Thymus (tissue), 11 donors: Measurements from ENCODE around the gene FAM124A. TPM values are rescaled to one million over a fixed set of nuclear protein-coding genes. Genes with fewer than 3 reads are reported as not detected.

ENCODE experiments used
- DNase-seq, 9 donors: peaks; one replicate each; pipeline ENCODE4 v3.0.0-alpha.2; 2013; ENCODE audit warnings: low spot score in 9 of 9, low read depth in 6 of 9, missing footprints in 1 of 9
- H3K27ac ChIP-seq, 2 donors: one replicate each; pipeline ENCODE4 v1.5.1; 2013; ENCODE audit warnings: control low read depth in 1 of 2, low read depth in 1 of 2, low read length in 1 of 2, mild to moderate bottlenecking in 1 of 2, moderate library complexity in 1 of 2
- H3K27me3 ChIP-seq, 2 donors: one replicate each; pipeline ENCODE4 v1.5.1; 2013; ENCODE audit warnings: low read length in 1 of 2; ENCODE audit not compliant: control insufficient read depth in 2 of 2, insufficient read depth in 1 of 2
- H3K36me3 ChIP-seq, 2 donors: one replicate each; pipeline ENCODE4 v1.5.1; 2013; ENCODE audit warnings: low read length in 1 of 2, mild to moderate bottlenecking in 1 of 2, moderate library complexity in 1 of 2; ENCODE audit not compliant: control insufficient read depth in 2 of 2, insufficient read depth in 2 of 2
- H3K4me1 ChIP-seq, 2 donors: one replicate each; pipeline ENCODE4 v1.5.1; 2013; ENCODE audit warnings: low read length in 2 of 2; ENCODE audit not compliant: control insufficient read depth in 2 of 2, insufficient read depth in 2 of 2
- H3K4me3 ChIP-seq, 2 donors: one replicate each; pipeline ENCODE4 v1.5.1; 2013; ENCODE audit warnings: low read length in 2 of 2, control low read depth in 1 of 2, mild to moderate bottlenecking in 1 of 2
- H3K9me3 ChIP-seq, 2 donors: one replicate each; pipeline ENCODE4 v1.5.1; 2013; ENCODE audit warnings: low read length in 1 of 2, mild to moderate bottlenecking in 1 of 2; ENCODE audit not compliant: control insufficient read depth in 2 of 2, insufficient read depth in 1 of 2
- WGBS: extraction: QIAGEN DNeasy Blood & Tissue Kit; methylation state at CpG from one replicate; pipeline ENCODE4 v1.1.7; 2013; 5-methylcytosine and 5-hydroxymethylcytosine counted together
- polyA plus RNA-seq: library from polyadenylated mRNA; stranded (reverse); fragments of 200-250 nt; gene quantifications from one replicate; pipeline ENCODE4 v1.2.3, GENCODE V29; 2013
- total RNA-seq: library from RNA; stranded (reverse); fragments of 120-200 nt; gene quantifications from one replicate; pipeline ENCODE4 v1.2.4, GENCODE V29; 2013
- donor health status: healthy.

Gene FAM124A
- total and polyA plus RNA-seq, 2 donors = 3.0 to 5.2 TPM

- H3K9me3 ChIP-seq = no peaks in the 10 kb centered on the region
- 98% methylated on average over 5 of the region's 5 CpGs for WGBS
- DNase-seq = no peak
- no peaks in the 10 kb centered on the region for H3K4me1 ChIP-seq
- no peaks in the 10 kb centered on the region for H3K36me3 ChIP-seq
- no peak overlapping the region for H3K27ac ChIP-seq
- H3K27me3 ChIP-seq = no peaks in the 10 kb centered on the region
- no peak overlapping the region for H3K4me3 ChIP-seq
These were observed 89.8 kb downstream of the FAM124A start for GRCh38 chr13:51311957-51312520.

- no peaks in the 10 kb centered on the region for H3K4me1 ChIP-seq
- WGBS = 100% methylated on average over 1 of the region's 1 CpG
- no peak for DNase-seq
These were observed 91.4 kb downstream of the FAM124A start for GRCh38 chr13:51313619-51314018.

GRCh38 chr13:51317262-51317661, 95.1 kb downstream of the FAM124A start:
- 96% methylated on average over 1 of the region's 1 CpG for WGBS
- no peaks in the 10 kb centered on the region for H3K27me3 ChIP-seq
- DNase-seq = no peak
- no peak overlapping the region for H3K4me3 ChIP-seq
- no peaks in the 10 kb centered on the region for H3K9me3 ChIP-seq
- H3K36me3 ChIP-seq = no peaks in the 10 kb centered on the region
- H3K4me1 ChIP-seq = no peaks in the 10 kb centered on the region
- no peak overlapping the region for H3K27ac ChIP-seq

More at GRCh38 chr13:51313619-51314018, 91.4 kb downstream of the FAM124A start:
- Histone ChIP-seq H3K9me3 (no peaks in the 10 kb centered on the region), H3K27ac (no peak overlapping the region), H3K4me3 (no peak overlapping the region), H3K27me3 (no peaks in the 10 kb centered on the region), H3K36me3 (no peaks in the 10 kb centered on the region)

- H3K4me1 ChIP-seq = no peaks in the 10 kb centered on the region
- WGBS = 95% methylated on average over 2 of the region's 2 CpGs
- H3K9me3 ChIP-seq = no peaks in the 10 kb centered on the region
- DNase-seq = no peak
- H3K4me3 ChIP-seq = no peak overlapping the region
- H3K36me3 ChIP-seq = no peaks in the 10 kb centered on the region
- H3K27ac ChIP-seq = no peak overlapping the region
- H3K27me3 ChIP-seq = no peaks in the 10 kb centered on the region
These were observed 95.8 kb downstream of the FAM124A start for GRCh38 chr13:51318015-51318414.

- no peak overlapping the region for H3K27ac ChIP-seq
- no peaks in the 10 kb centered on the region for H3K9me3 ChIP-seq
- no peaks in the 10 kb centered on the region for H3K36me3 ChIP-seq
- H3K27me3 ChIP-seq = no peaks in the 10 kb centered on the region
- no peak overlapping the region for H3K4me3 ChIP-seq
- DNase-seq = no peak
- H3K4me1 ChIP-seq = no peaks in the 10 kb centered on the region
- 95% methylated on average over 3 of the region's 3 CpGs for WGBS
These were observed 96.7 kb downstream of the FAM124A start for GRCh38 chr13:51318876-51319275.

GRCh38 chr13:51321836-51322235, 99.6 kb downstream of the FAM124A start:
- no peaks in the 10 kb centered on the region for H3K36me3 ChIP-seq
- H3K4me3 ChIP-seq = no peak overlapping the region
- WGBS = 91% methylated on average over 2 of the region's 2 CpGs
- H3K27ac ChIP-seq = no peak overlapping the region
- H3K27me3 ChIP-seq = no peaks in the 10 kb centered on the region
- H3K4me1 ChIP-seq = no peaks in the 10 kb centered on the region
- H3K9me3 ChIP-seq = no peaks in the 10 kb centered on the region
- DNase-seq = no peak

GRCh38 chr13:51322826-51323225, 100.6 kb downstream of the FAM124A start:
- no peak overlapping the region for H3K4me3 ChIP-seq
- H3K27ac ChIP-seq = no peak overlapping the region
- H3K36me3 ChIP-seq = no peaks in the 10 kb centered on the region
- no peaks in the 10 kb centered on the region for H3K27me3 ChIP-seq
- no peak for DNase-seq
- 96% methylated on average over 3 of the region's 3 CpGs for WGBS
- H3K4me1 ChIP-seq = no peaks in the 10 kb centered on the region
- H3K9me3 ChIP-seq = no peaks in the 10 kb centered on the region

GRCh38 chr13:51323824-51324511, 101.8 kb downstream of the FAM124A start:
- H3K27me3 ChIP-seq = no peaks in the 10 kb centered on the region
- no peak overlapping the region for H3K27ac ChIP-seq
- H3K4me3 ChIP-seq = no peak overlapping the region
- no peaks in the 10 kb centered on the region for H3K9me3 ChIP-seq
- no peaks in the 10 kb centered on the region for H3K4me1 ChIP-seq
- no peak for DNase-seq
- H3K36me3 ChIP-seq = no peaks in the 10 kb centered on the region
- WGBS = 96% methylated on average over 5 of the region's 5 CpGs

GRCh38 chr13:51324714-51325420, 102.7 kb downstream of the FAM124A start:
- Histone ChIP-seq H3K36me3 (no peaks in the 10 kb centered on the region), H3K4me3 (no peak overlapping the region), H3K4me1 (peaks cover 0 to 3% of the 10 kb centered on the region in 2 donors), H3K27ac (no peak overlapping the region), H3K27me3 (no peaks in the 10 kb centered on the region), H3K9me3 (no peaks in the 10 kb centered on the region)
- 96% methylated on average over 14 of the region's 14 CpGs for WGBS
- no peak for DNase-seq
